Loucy (cell line): ENCODE results near the gene MUC20.
"Not testable (repeated sequence)": the region's sequence is repeated elsewhere in the genome, so short reads cannot be mapped to it uniquely, and the experiment has no call there.

Source experiments
- H2AFZ ChIP-seq: fragments of 200-600 bp; sonication (generic); 2 replicates; pipeline ENCODE4 v1.6.0; 2016; ENCODE audit warnings: antibody characterized with exemption, mild to moderate bottlenecking, low read length, moderate library complexity
- H3F3A ChIP-seq: fragments of 200-600 bp; 2 replicates; pipeline ENCODE4 v1.6.0; 2016; ENCODE audit warnings: antibody characterized with exemption, low read depth, mild to moderate bottlenecking
- H3K27me3 ChIP-seq: fragments of 200-600 bp; sonication (generic); 2 replicates; pipeline ENCODE4 v1.6.1; 2014; ENCODE audit warnings: low read length, mild to moderate bottlenecking; ENCODE audit not compliant: insufficient read depth, poor library complexity, severe bottlenecking
- H3K36me3 ChIP-seq: fragments of 200-600 bp; sonication (generic); 2 replicates; pipeline ENCODE4 v1.6.1; 2016; ENCODE audit warnings: low read length; ENCODE audit not compliant: insufficient read depth
- H3K4me1 ChIP-seq: fragments of 200-600 bp; sonication (generic); 2 replicates; pipeline ENCODE4 v1.5.1; 2014; ENCODE audit warnings: low read length, mild to moderate bottlenecking; ENCODE audit not compliant: insufficient read depth, poor library complexity, severe bottlenecking
- H3K4me2 ChIP-seq: fragments of 200-600 bp; sonication (generic); 2 replicates; pipeline ENCODE4 v1.6.0; 2014; ENCODE audit warnings: antibody characterized with exemption, low read length, low read depth, mild to moderate bottlenecking; ENCODE audit not compliant: poor library complexity, severe bottlenecking
- H3K4me3 ChIP-seq: fragments of 200-600 bp; sonication (generic); 2 replicates; pipeline ENCODE4 v1.5.1; 2014; ENCODE audit warnings: low read length, mild to moderate bottlenecking, mixed read lengths; ENCODE audit not compliant: poor library complexity, severe bottlenecking
- H3K79me2 ChIP-seq: fragments of 200-600 bp; sonication (generic); 2 replicates; pipeline ENCODE4 v1.6.1; 2014; ENCODE audit warnings: low read length; ENCODE audit not compliant: insufficient read depth
- H3K9ac ChIP-seq: fragments of 200-600 bp; sonication (generic); 2 replicates; pipeline ENCODE4 v1.6.0; 2014; ENCODE audit warnings: mild to moderate bottlenecking, low read depth, low read length, moderate library complexity; ENCODE audit not compliant: poor library complexity, severe bottlenecking
- H3K9me2 ChIP-seq: fragments of 200-600 bp; sonication (generic); replicated peaks from 2 replicates; pipeline ENCODE4 v1.6.1; 2016; ENCODE audit warnings: low read depth, low read length, mixed read lengths
- H3K9me3 ChIP-seq: fragments of 200-600 bp; sonication (generic); 2 replicates; pipeline ENCODE4 v1.6.1; 2014; ENCODE audit warnings: mild to moderate bottlenecking, antibody characterized with exemption, low read length, low read depth; ENCODE audit not compliant: insufficient read depth
- H4K20me1 ChIP-seq: fragments of 200-600 bp; sonication (generic); 2 replicates; pipeline ENCODE4 v1.6.0; 2014; ENCODE audit warnings: antibody characterized with exemption, low read length, mild to moderate bottlenecking; ENCODE audit not compliant: insufficient read depth, poor library complexity, severe bottlenecking
- EZH2phosphoT487 ChIP-seq: fragments of 200-600 bp; IDR thresholded peaks from 2 replicates; pipeline ENCODE4 v1.6.1; 2018; ENCODE audit warnings: antibody characterized with exemption, mild to moderate bottlenecking, moderate library complexity, borderline replicate concordance
- TF ChIP-seq, protein P1 (sequence below): fragments of 200-600 bp; sonication (generic); conservative IDR thresholded peaks from 2 replicates; pipeline ENCODE4 v1.5.1; 2014; ENCODE audit warnings: mild to moderate bottlenecking, antibody characterized with exemption, low read length

MUC20 gene

DNA sequence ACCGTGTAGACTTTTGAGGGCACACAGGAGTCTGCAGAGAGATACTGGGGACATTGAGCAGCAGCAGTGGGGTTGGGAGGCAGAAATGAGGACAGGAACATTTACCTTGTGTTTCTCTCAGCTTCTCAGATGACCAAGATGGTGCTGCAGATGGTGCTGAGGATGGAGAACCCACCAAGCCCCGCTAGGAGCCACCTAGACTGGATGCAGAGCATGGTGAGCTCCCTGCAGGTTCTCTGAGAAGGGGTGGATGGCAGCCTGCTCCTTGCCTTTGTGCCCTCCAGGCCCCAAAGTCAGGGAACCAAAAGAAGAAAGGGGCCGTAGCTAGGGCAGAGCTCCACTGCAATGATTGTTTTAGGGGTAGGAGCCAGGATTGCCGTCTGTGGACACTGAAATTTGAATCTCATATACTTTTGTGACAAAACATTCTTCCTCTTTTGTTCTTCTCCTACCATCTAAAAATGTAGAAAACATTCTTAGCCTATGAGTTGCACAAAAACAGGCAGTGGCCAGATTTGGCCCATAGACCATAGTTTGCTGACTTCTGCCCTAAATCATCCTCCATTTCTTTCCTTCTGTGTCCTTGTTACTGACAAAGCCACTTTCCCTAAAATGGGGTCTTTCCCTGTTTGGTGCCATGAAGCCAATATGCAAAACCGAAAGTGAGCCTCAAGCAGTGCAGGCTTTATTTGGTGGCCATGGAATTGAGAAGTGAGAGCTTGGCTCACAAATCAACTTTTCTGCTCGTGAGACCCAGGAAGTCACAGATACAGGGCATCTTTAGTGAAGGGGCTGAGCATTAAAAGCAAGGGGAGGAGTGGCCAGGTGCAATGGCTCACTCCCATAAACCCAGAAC lies 11.9 kb upstream of the MUC20 start:
- H3K79me2 ChIP-seq = no peaks in the 10 kb centered on the region
- no peak overlapping the region for H2AFZ ChIP-seq
- TF ChIP-seq, protein P1, sequence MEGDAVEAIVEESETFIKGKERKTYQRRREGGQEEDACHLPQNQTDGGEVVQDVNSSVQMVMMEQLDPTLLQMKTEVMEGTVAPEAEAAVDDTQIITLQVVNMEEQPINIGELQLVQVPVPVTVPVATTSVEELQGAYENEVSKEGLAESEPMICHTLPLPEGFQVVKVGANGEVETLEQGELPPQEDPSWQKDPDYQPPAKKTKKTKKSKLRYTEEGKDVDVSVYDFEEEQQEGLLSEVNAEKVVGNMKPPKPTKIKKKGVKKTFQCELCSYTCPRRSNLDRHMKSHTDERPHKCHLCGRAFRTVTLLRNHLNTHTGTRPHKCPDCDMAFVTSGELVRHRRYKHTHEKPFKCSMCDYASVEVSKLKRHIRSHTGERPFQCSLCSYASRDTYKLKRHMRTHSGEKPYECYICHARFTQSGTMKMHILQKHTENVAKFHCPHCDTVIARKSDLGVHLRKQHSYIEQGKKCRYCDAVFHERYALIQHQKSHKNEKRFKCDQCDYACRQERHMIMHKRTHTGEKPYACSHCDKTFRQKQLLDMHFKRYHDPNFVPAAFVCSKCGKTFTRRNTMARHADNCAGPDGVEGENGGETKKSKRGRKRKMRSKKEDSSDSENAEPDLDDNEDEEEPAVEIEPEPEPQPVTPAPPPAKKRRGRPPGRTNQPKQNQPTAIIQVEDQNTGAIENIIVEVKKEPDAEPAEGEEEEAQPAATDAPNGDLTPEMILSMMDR = no peak
- TF ChIP-seq EZH2phosphoT487 = no peak
- no peaks in the 10 kb centered on the region for H3K27me3 ChIP-seq
- H3K9ac ChIP-seq = no peak overlapping the region
- H3K4me2 ChIP-seq = no peak overlapping the region
- H3K9me3 ChIP-seq = no peaks in the 10 kb centered on the region
- no peaks in the 10 kb centered on the region for H3K4me1 ChIP-seq
- no peaks in the 10 kb centered on the region for H3F3A ChIP-seq
- H3K9me2 ChIP-seq = no peaks in the 10 kb centered on the region
- no peaks in the 10 kb centered on the region for H4K20me1 ChIP-seq
- H3K4me3 ChIP-seq = no peak overlapping the region
- H3K36me3 ChIP-seq = no peaks in the 10 kb centered on the region; the same call in 1 of the 2 replicates

- Histone ChIP-seq H3K4me1 (no peaks in the 10 kb centered on the region), H3K27me3 (no peaks in the 10 kb centered on the region), H3K9me3 (no peaks in the 10 kb centered on the region), H3K9ac (no peak overlapping the region), H3F3A (no peaks in the 10 kb centered on the region), H3K79me2 (no peaks in the 10 kb centered on the region), H3K4me2 (no peak overlapping the region), H3K4me3 (no peak overlapping the region), H3K36me3 (no peaks in the 10 kb centered on the region; the same call in 1 of the 2 replicates), H4K20me1 (no peaks in the 10 kb centered on the region), H3K9me2 (no peaks in the 10 kb centered on the region), H2AFZ (no peak overlapping the region)
- TF ChIP-seq, protein P1 = no peak
- no peak for TF ChIP-seq EZH2phosphoT487
Observed at GRCh38 chr3:195709676-195710085, 11.1 kb upstream of the MUC20 start.

- not testable (repeated sequence) for H4K20me1 ChIP-seq, H3K9ac ChIP-seq, H3K9me3 ChIP-seq, H3K4me2 ChIP-seq, H3K9me2 ChIP-seq, H3K36me3 ChIP-seq, H2AFZ ChIP-seq, H3K79me2 ChIP-seq, H3K4me3 ChIP-seq, H3K4me1 ChIP-seq, H3F3A ChIP-seq, H3K27me3 ChIP-seq
Observed at GRCh38 chr3:195710126-195710905, 10.5 kb upstream of the MUC20 start.

GRCh38 chr3:195711091-195711812 lies 9.5 kb upstream of the MUC20 start:
- not testable (repeated sequence) for H2AFZ ChIP-seq, H3K4me2 ChIP-seq, H4K20me1 ChIP-seq, H3K79me2 ChIP-seq, H3K4me3 ChIP-seq, H3K9me2 ChIP-seq, H3K9ac ChIP-seq, H3F3A ChIP-seq, H3K9me3 ChIP-seq, H3K4me1 ChIP-seq, H3K36me3 ChIP-seq, H3K27me3 ChIP-seq
